Endodermal cell (in vitro differentiated cells): ENCODE measurements around the gene ADTRP. TPM values are rescaled to one million over a fixed set of nuclear protein-coding genes. Genes with fewer than 3 reads are reported as not detected.

Experiments used
- DNase-seq: peaks from one replicate; pipeline ENCODE4 v3.0.0-alpha.2; 2017
- H3K27ac ChIP-seq: 2 replicates; pipeline ENCODE4 v1.5.1; 2013; ENCODE audit warnings: mild to moderate bottlenecking, low read depth, low read length, moderate library complexity
- H3K27me3 ChIP-seq: 2 replicates; pipeline ENCODE4 v1.6.1; 2013; ENCODE audit warnings: mild to moderate bottlenecking, low read length, moderate library complexity; ENCODE audit not compliant: insufficient read depth, control insufficient read depth, poor library complexity, severe bottlenecking
- H3K36me3 ChIP-seq: 2 replicates; pipeline ENCODE4 v1.7.0; 2013; ENCODE audit warnings: mild to moderate bottlenecking, low read length, moderate library complexity; ENCODE audit not compliant: control insufficient read depth, insufficient read depth
- H3K4me1 ChIP-seq: one replicate; pipeline ENCODE4 v1.7.0; 2013; ENCODE audit warnings: low read length; ENCODE audit not compliant: control insufficient read depth, insufficient read depth
- H3K4me3 ChIP-seq: 2 replicates; pipeline ENCODE4 v1.5.1; 2013; ENCODE audit warnings: mild to moderate bottlenecking, low read length, moderate library complexity
- H3K9ac ChIP-seq: 2 replicates; pipeline ENCODE4 v1.6.1; 2013; ENCODE audit warnings: mild to moderate bottlenecking, low read length, moderate library complexity; ENCODE audit not compliant: poor library complexity, severe bottlenecking; ENCODE audit errors: extremely low read depth
- H3K9me3 ChIP-seq: 2 replicates; pipeline ENCODE4 v1.6.1; 2013; ENCODE audit warnings: mild to moderate bottlenecking, low read length, moderate library complexity; ENCODE audit not compliant: control insufficient read depth
- H3K27ac Mint-ChIP-seq: 2 replicates; pipeline ENCODE4 v1.8.0; 2020; ENCODE audit warnings: mixed read lengths
- H3K27me3 Mint-ChIP-seq: 2 replicates; pipeline ENCODE4 v1.8.0; 2021; ENCODE audit warnings: mild to moderate bottlenecking, mixed read lengths; ENCODE audit not compliant: insufficient read depth
- H3K36me3 Mint-ChIP-seq: 2 replicates; pipeline ENCODE4 v1.8.0; 2020; ENCODE audit warnings: low read depth, mixed read lengths
- H3K4me1 Mint-ChIP-seq: 2 replicates; pipeline ENCODE4 v1.8.0; 2020; ENCODE audit warnings: mixed read lengths
- H3K4me3 Mint-ChIP-seq: 2 replicates; pipeline ENCODE4 v1.8.0; 2020; ENCODE audit warnings: mild to moderate bottlenecking, moderate library complexity, mixed read lengths
- H3K9me3 Mint-ChIP-seq: 2 replicates; pipeline ENCODE4 v1.8.0; 2020; ENCODE audit warnings: mild to moderate bottlenecking, mixed read lengths
- CTCF ChIP-seq: fragments of 200-600 bp; sonication (generic); conservative IDR thresholded peaks from 2 replicates; pipeline ENCODE4 v1.5.0; 2021; ENCODE audit warnings: antibody characterized with exemption, mild to moderate bottlenecking
- WGBS, 2 experiments: methylation state at CpG; one replicate each; pipeline versions ENCODE4 v1.1.5 to v1.1.7; 2013; ENCODE audit warnings: missing lambda C conversion rate in 2 of 2, mixed read lengths in 1 of 2; ENCODE audit not compliant: insufficient coverage in 1 of 2, insufficient read length in 1 of 2; 5-methylcytosine and 5-hydroxymethylcytosine counted together
- total RNA-seq, 2 donors: library from RNA; stranded (reverse); fragmentation: NEBNext Ultra II Directional in 1 of 2; extraction: Animal tissue kit (Norgen Biotek cat#: 25700) in 1 of 2; gene quantifications; 2 replicates in 1 of 2; 3 replicates in 1 of 2; pipeline ENCODE4 v1.2.1, GENCODE V29; 2021

The ADTRP gene
- total RNA-seq, 2 donors from 2014 or later = 0.20 to 0.29 TPM

DNA sequence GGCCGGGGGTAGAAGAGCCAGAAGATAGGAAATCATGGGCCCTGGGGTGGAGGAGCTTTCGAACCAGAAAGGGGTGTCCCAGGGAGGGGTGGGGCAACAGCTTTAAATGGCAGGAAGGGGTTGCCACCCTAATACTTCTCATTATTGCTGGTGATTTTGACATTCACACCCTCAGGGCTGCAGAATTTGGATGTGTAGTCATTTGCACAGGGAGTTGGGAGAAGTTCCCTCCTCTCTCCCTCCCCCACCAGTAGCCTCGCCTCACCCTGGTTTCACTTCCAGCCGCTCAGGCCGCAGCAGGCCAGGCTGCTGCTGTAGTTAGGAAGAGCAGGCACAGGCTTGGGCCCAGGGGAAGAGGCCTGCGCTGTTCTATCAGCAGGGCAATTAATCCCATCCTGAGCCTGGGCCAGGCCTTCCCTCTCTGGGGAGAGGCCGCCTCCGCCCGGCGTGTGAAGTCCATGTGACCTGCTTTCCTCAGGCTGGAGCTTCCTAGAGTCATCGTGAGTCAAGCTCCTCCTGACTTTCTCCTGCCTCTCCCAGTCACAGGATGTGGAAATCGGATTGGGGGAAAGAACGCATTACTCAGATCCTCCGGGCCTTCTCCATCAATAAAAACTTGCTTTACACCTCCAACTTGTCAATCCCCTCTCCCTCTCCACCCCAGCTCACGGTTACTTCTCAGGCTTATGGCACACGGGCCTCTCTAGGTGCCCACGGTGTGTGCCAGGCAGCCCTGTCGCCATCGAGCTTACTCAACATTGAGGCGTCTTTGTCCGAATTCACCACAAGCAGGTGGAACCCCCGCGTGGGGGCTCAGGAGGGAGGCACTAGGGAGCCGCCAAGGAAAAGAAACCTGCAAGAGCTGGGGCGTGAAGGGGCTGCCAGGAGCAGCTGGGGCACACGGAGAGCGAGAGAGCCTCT is 7.8 kb downstream of the ADTRP start:
- TF ChIP-seq CTCF = no peak
- H3K27me3 ChIP-seq = no peaks in the 10 kb centered on the region
- H3K36me3 Mint-ChIP-seq = no peaks in the 10 kb centered on the region
- H3K4me1 Mint-ChIP-seq = peaks cover 54% of the 10 kb centered on the region
- peak overlapping the region; percentile 85 for H3K27ac Mint-ChIP-seq
- H3K9ac ChIP-seq = no peak overlapping the region
- DNase-seq = peak; percentile 80
- peak overlapping the region; percentile 17 for H3K4me3 Mint-ChIP-seq
- H3K4me1 ChIP-seq = peaks cover 14% of the 10 kb centered on the region
- no peaks in the 10 kb centered on the region for H3K9me3 ChIP-seq
- H3K4me3 ChIP-seq = no peak overlapping the region
- no peak overlapping the region for H3K27ac ChIP-seq
- H3K36me3 ChIP-seq = no peaks in the 10 kb centered on the region
- WGBS, 2 experiments = 82 to 90% methylated on average over 16 to 27 of the region's 27 CpGs
- H3K27me3 Mint-ChIP-seq = no peaks in the 10 kb centered on the region
- H3K9me3 Mint-ChIP-seq = no peaks in the 10 kb centered on the region

- H3K4me1 ChIP-seq = peaks cover 14% of the 10 kb centered on the region
- H3K27ac ChIP-seq = no peak overlapping the region
- DNase-seq = peak; percentile 87
- H3K27ac Mint-ChIP-seq = peak overlapping the region; percentile 85
- H3K4me3 ChIP-seq = no peak overlapping the region
- peaks cover 52% of the 10 kb centered on the region for H3K4me1 Mint-ChIP-seq
- WGBS, 2 experiments = 39 to 65% methylated on average over 3 to 11 of the region's 11 CpGs
- H3K9me3 Mint-ChIP-seq = no peaks in the 10 kb centered on the region
- no peak overlapping the region for H3K9ac ChIP-seq
- H3K27me3 Mint-ChIP-seq = no peaks in the 10 kb centered on the region
- no peaks in the 10 kb centered on the region for H3K9me3 ChIP-seq
- H3K4me3 Mint-ChIP-seq = peak overlapping the region; percentile 17
- no peaks in the 10 kb centered on the region for H3K27me3 ChIP-seq
- H3K36me3 ChIP-seq = no peaks in the 10 kb centered on the region
- no peak for TF ChIP-seq CTCF
- H3K36me3 Mint-ChIP-seq = no peaks in the 10 kb centered on the region
Measured at GRCh38 chr6:11769811-11770545, 8.6 kb downstream of the ADTRP start.

DNA sequence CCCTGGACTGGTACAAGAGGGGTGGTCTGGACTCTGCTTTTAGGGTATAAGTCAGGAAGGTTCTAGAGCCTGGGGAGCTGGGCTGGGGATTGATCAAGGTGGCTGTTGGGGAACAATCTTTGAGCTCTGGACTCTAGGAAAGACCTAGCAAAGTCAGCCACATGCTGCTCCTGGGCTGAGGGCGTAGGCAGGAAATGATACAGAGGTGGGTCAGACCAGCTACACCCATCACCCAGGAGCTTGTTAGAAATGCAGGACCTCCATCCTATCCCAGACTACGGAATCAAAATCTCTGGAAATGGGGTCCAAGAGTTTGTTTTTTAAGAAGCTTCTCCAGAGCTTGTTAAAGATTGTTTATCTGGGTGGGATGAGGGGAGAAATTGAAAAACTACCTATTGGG is 9.4 kb downstream of the ADTRP start:
- Histone ChIP-seq H3K4me1 (peaks cover 14% of the 10 kb centered on the region), H3K27ac (no peak overlapping the region), H3K9me3 (no peaks in the 10 kb centered on the region), H3K9ac (no peak overlapping the region), H3K36me3 (no peaks in the 10 kb centered on the region), H3K27me3 (no peaks in the 10 kb centered on the region), H3K4me3 (no peak overlapping the region)
- Mint-ChIP-seq H3K4me3 (no peak overlapping the region), H3K4me1 (peaks cover 55% of the 10 kb centered on the region), H3K36me3 (no peaks in the 10 kb centered on the region), H3K27ac (no peak overlapping the region), H3K9me3 (no peaks in the 10 kb centered on the region), H3K27me3 (no peaks in the 10 kb centered on the region)
- DNase-seq = no peak
- no peak for TF ChIP-seq CTCF
- 97% methylated on average over 2 of the region's 2 CpGs; no CpG with 5 or more reads in 1 of the 2 experiments for WGBS, 2 experiments
